22Rv1 (cell line): ENCODE results near the gene ALAS1.

Experiments used
- H3K27ac ChIP-seq: fragments of 450-650 bp; 2 replicates; pipeline ENCODE4 v1.5.1; 2017
- CTCF ChIP-seq: fragments of 450-650 bp; IDR thresholded peaks from 2 replicates; pipeline ENCODE4 v1.5.1; 2017; ENCODE audit warnings: mild to moderate bottlenecking
- ZFX ChIP-seq: fragments of 450-650 bp; IDR thresholded peaks from 2 replicates; pipeline ENCODE4 v1.6.1; 2017; ENCODE audit warnings: antibody characterized with exemption, borderline replicate concordance

The ALAS1 gene

GRCh38 chr3:52186729-52187128 is 11.2 kb upstream of the ALAS1 start:
- no peak overlapping the region for H3K27ac ChIP-seq
- TF ChIP-seq ZFX (no peak), CTCF (no peak)

GRCh38 chr3:52188556-52188955 is 9.4 kb upstream of the ALAS1 start:
- H3K27ac ChIP-seq, result no peak overlapping the region
- TF ChIP-seq CTCF (no peak), ZFX (no peak)

GRCh38 chr3:52190294-52191074 is 7.5 kb upstream of the ALAS1 start:
- TF ChIP-seq ZFX, result no peak
- TF ChIP-seq CTCF, result no peak
- H3K27ac ChIP-seq, result no peak overlapping the region

- H3K27ac ChIP-seq, result no peak overlapping the region
- TF ChIP-seq ZFX, result no peak
- TF ChIP-seq CTCF, result no peak
These were observed 6.3 kb upstream of the ALAS1 start for GRCh38 chr3:52191663-52192062.

GRCh38 chr3:52193065-52193464 is 4.9 kb upstream of the ALAS1 start:
- H3K27ac ChIP-seq, result no peak overlapping the region
- TF ChIP-seq ZFX (no peak), CTCF (no peak)

- no peak overlapping the region for H3K27ac ChIP-seq
These were observed 3.3 kb upstream of the ALAS1 start for GRCh38 chr3:52194485-52195290.

More at GRCh38 chr3:52194485-52195290, 3.3 kb upstream of the ALAS1 start:
- TF ChIP-seq CTCF, result no peak
- TF ChIP-seq ZFX, result no peak
